Activated CD8-positive, alpha-beta memory T cell treated with anti-CD3 and anti-CD28 coated beads, Interleukin-2, amount 50 U/mL, for 1 hour (primary cell): Measurements from ENCODE around the gene ABCA9.

Experiments
- DNase-seq: peaks from one replicate; pipeline ENCODE4 v3.0.0-alpha.2; 2020; ENCODE audit errors: extremely low read depth

ABCA9 gene

DNA sequence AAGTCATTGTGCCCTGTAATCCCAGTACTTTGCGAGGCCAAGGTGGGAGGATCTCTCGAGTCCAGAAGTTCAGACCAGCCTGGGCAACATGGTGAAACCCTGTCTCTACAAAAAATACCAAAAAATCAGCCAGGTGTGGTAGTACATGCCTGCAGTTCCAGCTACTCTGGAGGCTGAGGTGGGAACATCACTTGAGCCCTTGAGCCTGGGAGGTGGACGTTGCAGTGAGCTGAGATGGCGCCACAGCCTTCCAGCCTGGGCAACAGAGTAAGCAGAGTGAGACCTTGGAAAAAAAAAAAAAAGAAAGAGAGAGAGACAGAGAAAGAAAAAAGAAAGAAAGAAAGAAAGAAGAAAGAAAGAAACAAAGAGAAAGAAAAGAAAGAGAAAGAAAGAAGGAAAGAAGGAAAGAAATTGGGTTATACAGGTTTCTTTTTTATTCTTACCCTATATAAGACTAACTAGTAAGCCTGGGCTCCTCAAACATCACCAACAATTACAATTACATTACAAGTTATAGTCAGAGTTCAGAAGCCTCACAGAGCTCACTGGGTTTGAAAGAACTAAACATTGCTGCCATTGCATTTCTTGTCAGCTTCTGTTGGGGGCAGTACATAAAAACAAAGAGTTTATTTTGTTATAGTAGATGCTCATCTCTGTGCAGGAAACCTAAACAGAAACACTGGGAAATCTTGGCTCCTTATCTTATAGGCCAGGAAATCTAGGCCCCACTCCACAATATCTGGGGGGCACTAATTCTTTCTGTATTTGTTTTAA lies 6.7 kb upstream of the ABCA9 start:
- DNase-seq: no peak

DNA sequence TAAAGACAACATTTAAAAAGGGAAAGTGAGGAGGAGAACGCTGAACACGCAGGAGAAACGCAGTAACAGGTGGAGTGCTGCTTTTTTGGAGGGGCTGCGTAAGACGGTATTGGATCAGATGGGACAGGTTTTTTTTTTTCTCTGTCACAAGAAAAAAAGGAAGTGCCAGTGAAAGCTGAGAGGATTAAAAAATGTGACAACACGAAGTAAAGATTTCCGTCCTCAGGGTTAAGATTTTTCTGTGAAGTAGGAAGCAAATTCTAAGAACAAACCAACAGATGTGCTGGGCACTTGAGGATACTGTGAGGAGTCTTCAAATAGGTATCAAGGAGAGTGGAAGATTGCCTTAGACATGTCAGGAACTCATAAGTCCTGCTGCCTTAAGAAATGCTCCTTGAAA lies 5.8 kb upstream of the ABCA9 start:
- no peak for DNase-seq

DNA sequence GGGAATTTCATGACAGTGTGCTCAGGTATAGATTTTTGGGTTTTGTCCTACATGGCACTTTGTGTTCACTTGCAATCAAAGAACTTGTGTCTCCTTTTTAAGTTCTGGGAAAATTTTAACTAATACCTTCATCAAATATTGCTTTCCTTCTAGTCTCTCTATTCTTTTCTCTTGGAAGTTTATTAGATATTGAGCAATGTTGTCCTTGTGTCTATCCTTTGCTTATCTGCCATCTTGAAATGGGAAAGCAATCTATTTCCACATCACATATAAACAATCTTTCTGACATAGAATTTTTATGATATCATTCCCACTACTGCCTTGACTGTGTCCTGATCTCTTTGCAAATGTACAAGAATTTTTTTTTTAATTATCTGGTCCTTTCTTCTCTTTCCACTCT lies 4.4 kb upstream of the ABCA9 start:
- no peak for DNase-seq

DNA sequence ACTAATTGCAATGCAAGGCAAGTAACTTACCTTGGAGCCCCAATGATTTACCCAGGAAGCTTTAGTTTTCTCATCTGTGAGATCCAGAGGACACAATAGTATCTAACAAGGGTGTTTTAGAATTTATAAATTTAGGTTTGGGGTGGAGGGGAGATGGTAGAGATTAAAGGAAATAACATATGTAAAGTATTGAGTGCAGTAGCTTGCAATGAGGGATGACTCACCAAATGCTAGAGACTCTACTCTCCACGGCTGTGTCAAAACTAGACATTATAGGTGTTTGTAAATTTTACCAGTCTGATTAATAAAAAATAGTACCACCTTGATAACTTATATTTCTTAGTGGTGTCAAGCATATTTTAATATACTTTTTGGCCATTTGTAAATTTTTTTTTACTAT lies 3.7 kb upstream of the ABCA9 start:
- DNase-seq: no peak

DNA sequence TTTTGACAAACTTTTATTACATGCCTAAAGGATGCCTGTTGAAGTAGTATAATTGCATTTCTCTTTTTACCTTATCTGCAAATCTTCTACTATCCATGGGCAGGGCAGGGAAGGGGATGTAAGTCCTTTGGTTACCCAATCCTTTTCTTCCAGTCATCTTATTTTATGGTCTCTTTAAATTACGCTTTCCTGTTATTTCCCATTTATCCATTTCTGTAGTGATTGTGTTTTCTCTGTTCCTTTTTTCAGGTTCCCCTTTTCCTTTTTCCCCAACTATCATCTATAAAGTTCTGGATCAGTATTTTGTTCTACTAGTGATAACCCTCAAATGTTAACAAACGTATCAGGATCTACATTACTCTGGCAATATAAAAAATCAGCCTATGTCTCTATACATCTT lies 3.3 kb upstream of the ABCA9 start:
- DNase-seq: no peak

DNA sequence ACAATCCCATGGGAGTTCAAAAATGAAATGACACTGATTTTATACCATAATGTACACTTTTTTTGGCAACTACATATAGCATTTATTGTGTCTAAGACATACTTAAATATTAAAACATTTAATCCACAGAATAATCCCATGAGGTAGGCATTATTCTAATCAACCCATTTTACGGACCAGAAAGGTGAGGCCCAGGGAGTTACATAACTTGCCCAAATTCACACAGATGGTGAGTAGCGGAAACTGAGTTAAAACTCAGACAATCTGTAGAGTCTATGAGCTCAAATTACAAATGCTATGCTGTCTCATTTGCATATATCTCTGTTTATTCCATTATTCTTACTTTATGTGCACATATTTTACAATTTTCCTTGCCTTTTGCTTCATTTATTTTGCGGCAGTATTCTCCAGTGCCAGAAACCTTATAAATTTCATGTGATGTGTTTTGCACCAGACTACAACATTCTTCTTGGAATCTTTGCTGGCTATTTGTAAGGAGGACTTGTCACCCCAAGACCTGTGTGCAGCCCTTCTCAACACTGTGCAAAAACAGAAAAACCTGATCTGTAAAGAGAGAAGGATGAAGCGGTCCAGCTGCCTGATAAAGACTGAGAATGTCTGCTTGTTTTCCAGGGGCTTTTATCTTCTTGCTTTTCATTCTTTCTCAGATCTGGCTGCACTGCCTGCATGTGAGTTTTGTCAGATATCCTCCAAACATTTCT lies 2.3 kb upstream of the ABCA9 start:
- DNase-seq: no peak

DNA sequence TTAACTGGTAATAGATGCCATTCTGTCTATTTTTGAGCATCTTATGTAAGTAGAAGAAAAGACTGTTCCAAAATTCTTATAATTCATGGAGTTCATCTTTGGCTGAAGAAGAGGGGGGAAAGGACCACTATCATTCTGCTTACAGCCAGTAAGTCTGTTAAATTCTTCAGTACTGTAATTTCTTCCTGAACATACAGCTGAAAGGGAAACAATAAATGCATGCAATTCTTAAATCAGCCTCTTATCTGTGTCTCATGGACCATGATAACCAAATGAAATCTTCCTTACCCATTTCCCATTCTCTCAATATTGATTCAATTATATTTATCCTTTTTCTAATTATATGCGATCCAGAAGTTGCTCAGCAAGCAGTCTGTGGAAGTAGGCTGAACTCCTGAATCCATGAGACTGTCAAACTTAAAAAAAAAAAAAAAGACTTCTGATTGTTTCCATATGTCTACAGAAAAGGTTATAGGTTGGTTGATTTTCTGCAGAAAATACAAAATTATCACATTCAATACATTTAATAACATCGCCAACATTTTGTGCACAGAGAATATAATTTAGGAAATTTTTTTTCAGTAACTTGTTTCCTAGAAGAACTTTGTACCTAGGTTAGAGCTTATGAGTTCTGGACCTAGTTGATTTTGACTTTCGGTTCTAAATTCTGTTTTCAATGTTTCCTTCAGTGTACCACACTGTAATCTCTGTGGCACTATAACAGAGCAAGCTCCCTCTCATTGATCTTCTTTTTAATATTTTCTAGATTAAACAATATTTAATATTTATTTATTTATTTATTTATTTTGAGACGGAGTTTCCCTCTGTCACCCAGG lies 1.2 kb upstream of the ABCA9 start:
- DNase-seq: no peak

DNA sequence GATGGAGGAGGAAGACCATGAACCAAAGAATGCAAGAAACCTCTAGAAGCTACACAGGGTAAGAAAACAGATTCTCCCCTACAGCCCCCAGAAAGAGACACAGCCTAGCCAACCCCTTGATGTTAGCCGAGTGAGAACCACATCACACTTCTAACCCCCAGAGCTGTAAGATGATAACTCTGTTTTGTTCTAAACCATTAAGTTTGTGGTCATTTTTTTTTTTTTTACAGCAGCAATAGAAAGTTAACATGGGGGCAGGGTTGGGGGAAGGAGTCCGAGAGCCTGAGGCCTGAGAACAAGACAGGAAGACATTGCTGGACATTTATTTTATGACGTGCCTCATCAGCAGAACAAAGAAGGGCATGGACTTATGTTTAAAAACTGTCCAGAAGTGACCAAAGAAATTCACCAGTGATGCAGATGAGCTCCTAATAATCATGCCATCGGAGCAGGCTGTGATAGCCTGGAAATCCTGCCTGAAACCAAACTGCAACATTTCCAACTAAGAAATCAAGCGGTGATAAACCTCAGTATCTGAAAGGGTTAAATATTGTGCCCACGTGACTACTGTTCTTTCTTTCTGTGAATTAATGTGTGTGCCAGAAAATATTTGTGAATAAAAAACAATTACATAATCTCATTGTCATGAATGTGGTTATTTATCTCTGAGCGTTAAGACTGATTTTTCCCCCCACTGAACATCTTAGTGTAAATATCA lies 1.1 kb downstream of the ABCA9 start:
- DNase-seq: no peak

DNA sequence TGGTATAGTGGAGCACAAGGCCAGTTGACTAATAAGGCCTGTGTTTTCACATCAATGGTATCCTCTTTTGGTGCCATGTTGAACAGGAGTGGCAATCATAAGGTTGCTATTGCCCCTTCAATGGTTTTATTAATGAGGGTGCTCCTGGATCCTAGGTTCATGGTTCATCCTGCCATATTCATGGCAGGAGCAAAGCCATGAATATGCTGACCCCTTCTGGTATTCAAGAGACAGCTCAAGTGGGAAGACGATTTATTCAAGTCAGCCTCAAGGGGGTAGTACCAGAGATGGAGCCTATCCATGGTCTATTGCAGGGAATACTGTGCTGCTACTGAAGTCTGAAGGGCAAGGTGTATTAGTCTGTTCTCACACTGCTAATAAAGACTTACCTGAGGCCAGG lies 2.6 kb downstream of the ABCA9 start:
- no peak for DNase-seq

DNA sequence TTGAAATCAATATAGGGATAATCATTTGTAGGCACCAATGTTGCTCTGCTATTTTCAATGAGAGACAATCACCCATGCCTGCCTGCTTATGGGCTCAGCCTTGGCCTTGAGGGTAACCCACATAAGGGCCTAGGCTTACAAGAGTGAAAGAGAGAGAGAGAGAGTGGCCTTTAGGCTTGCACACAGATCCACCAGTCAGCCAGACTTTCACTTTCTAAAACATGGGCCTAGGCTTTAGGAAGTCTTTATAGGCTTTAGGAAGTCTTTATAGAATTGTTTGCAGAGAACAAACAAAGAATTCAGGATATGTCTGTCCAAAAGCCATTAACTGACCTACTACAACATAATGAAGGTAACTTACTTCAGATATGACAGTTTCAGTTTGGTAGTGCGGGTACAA lies 3.4 kb downstream of the ABCA9 start:
- DNase-seq: no peak

DNA sequence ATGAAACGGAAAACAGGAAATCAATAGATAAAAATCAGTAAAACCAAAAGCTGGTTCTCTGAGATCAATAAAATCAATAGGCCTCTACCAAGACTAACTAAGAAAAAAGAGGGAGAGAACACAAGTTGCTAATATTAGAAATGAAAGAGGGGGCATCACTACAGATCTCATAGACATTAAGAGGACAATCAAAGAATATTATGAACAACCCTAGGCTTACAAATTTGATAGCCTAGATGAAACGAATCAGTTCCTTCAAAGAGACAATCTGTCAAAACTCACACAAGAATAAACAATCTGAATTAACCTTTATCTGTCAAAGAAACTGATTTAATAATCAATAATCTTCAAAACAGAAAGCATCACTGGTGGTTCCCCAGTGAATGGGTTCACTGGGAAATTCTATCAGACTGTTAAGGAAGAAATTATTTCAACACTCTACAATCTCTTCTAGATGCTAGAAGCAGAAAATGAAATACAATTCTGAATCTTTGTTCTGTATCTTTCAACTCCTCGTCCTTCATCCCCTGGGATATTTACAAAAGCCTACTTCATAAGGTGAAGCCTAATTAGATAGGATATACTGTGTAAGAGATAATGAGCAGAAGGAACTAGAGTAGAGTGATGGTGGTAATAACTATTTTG lies 4.4 kb downstream of the ABCA9 start:
- no peak for DNase-seq

DNA sequence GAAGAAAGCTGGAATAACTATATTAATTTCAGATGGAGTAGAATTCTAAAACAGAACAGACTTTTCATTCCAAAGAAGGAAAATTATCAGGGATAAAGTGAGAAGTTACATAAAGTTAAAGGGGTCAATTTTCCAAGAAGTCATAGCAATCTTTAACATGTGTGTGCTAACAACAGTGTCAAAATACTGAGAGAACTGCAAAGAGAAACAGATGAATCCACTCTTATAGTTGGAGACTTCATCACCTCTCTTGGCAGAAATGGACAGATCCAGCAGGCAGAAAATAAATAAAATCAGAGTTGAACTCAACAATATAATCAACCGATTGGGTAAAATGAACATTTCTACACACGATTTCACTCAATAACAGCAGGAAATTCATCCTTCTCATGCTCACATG lies 5.4 kb downstream of the ABCA9 start:
- no peak for DNase-seq

DNA sequence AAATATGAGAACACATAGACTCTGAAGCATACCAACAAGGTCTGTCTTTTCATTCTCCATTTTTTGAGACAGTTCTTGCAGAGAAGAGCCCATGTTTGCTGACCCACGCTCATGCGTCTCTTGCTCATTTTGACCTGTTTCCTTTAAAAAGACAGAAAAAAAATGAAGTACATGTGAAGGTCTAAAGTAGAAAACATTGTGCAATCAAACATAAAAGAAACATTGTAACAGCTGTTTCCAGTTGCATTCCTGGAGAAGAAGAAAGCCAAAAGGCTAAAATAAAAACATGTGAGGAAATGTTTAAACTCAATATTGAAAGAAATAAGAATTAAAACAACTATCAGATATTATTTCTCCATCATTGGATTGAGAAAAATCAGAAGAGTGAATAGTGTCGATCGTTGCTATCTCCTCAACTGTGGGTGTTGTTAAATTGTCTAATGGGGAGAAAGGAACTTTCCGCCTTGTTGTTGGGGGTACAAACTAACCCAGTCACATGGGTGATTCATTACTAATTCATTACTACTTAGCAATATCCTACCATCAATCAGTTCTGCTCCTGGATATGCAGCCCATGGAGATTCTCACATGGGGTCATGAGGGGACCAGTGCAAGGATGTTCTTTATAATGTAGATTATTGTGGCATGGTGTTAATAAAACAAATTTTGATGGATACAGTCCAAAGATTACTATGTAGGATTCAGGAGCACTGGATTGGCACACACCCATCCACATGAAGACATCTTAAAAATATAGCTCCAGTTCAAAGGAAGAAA lies 9.5 kb downstream of the ABCA9 start:
- DNase-seq: no peak

DNA sequence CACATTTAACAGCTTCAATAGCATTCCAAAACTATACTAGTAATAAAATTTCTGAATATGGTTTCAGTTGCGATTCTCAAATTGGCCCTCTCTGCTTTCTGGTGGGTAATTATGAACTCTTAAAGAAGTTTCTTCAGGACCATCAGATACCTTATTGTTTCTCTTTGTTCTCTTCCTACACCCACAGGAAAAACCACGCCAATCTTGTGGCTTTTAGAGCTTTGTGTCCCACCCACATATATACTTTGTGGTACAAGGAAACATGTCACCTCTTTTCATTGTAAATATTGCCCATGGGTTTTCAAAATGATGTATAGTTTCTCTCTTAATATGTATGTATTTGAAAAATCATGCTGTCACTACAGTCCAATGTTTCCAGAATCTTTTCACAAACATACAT lies 12.1 kb downstream of the ABCA9 start:
- DNase-seq: no peak

DNA sequence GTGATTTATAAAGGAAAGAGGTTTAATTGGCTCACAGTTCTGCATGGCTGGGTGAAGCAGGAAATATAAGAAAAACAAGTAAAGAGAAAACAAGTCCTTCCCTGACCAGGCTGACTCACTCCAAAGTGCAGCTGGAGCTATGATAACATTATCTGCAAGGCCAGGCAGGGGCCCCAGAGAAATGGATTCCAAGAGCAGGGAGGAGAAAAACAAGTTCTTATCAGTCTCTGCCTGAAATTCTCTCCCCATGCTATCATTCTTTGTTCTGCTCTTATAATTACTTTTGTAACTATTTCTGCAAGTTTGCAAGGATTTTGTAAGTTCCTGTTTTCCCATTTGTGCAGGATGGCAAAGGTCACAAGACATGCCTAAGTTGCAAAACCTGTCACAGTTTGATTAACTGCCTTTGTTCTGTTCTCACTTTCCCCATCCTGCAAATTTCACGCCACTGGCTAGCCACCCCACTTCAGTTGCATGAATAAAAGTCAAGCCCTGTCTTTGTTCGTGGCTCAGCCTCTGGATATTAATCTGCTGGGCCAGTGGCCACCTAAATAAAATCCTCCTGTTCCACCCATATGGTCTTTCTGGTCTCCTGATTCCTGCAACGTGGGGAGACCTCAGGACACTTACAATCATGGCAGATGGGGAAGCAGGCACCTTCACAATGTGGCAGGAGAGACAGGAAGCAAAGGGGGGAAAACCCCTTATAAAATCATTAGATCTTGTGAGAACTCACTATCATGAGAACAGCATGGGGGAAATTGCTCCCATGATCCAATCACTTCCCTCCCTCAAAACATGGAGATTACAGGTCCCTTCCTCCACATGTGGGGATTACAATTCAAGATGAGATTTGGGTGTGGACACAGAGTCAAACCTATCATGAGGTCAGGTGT lies 13.1 kb downstream of the ABCA9 start:
- DNase-seq: no peak

DNA sequence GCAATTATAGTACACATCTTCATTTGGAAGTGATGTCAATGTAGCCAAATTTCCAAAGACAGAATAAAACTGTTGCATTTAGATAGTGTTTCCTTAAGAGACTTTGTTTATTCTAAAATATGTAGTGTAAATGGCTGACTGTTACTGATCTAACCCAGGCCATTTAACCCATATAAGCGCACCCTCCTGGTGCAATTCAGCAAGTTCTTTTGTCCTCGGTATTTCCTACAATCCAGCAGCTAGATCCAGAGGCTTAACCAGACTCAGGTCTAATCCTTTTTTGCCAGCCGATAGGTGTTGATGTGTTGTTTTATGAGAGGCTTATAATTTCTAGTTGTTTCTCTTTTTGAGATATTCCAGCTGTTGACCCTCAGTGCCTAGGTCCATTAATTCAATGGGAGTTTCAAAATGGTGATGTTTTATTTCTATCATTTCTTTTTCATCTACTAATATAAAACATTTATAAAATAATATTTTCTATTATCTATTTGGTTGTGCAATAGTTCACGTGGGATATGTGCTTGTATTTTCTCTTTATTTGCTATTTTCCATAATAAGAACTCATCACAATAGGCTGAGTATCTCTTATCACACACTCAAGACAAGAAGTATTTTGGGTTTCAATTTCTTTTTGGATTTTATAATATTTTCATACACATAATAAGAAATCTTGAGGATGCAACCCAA lies 14.5 kb downstream of the ABCA9 start:
- no peak for DNase-seq

DNA sequence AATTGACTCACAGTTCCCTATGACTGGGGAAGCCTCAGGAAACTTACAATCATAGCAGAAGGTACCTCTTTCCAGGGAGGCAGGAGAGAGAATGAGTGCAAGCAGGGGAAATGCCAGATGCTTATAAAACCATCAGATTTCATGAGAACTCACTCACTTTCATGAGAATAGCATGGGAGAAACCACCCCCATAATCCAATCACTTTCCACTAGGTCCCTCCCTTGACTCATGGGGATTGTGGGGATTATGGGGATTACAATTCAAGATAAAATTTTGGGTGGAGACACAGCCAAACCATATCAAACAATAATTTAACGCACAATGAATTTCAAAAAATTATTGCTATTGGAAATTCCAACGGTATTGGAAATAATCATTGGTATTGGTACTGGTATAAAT lies 15.1 kb downstream of the ABCA9 start:
- DNase-seq: no peak

DNA sequence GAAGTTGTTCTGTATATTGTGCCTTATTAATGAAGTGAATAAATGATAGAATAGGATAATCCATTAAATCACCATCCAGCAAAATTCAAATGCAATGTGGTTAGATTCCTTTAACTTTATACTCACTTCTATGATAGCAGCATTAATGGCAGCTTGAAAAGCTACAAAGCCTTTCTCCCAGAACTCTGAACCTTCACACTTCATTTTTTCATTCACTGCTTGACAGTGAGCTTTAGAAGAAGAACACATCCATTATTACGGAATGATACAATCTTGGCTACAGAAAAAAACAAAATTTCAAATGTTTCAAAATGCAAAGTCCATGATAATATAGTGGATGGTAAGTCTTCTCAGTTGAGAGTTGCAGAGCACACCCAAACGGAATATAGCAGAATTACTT lies 16.4 kb downstream of the ABCA9 start:
- DNase-seq: no peak

DNA sequence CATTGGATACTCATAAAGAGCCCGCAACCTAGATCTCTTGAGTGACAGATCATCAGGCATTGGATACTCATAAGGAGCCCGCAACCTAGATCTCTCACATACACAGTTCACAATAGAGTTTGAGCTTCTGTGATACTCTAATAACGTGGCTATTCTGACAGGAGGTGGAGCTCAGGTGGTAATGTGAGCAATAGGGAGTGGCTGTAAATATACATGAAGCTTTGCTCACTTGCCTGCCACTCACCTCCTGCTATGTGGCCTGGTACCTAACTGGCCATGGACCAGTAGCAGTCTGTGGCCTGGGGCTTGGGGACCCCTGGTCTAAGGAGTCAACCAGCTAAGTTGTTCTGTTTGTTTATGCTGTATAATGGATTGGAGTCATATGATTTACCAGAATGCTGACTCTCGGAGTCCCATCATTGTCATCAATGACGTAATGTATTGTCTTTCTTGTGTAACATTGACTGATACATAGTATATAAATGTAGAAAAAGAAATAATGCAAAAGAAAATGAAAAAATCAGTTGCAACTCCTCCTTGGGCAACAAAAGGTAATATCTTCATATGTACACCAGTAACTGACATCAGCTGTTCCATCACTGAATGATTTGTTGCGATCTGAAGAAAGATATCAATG lies 17.5 kb downstream of the ABCA9 start:
- no peak for DNase-seq
